ENCODE data around the gene TM4SF18. TPM values are rescaled to one million over a fixed set of nuclear protein-coding genes. Genes with fewer than 3 reads are reported as not detected.

Gene TM4SF18
- total RNA-seq, 1 experiment from 2014 or later = 0.34 TPM

DNA sequence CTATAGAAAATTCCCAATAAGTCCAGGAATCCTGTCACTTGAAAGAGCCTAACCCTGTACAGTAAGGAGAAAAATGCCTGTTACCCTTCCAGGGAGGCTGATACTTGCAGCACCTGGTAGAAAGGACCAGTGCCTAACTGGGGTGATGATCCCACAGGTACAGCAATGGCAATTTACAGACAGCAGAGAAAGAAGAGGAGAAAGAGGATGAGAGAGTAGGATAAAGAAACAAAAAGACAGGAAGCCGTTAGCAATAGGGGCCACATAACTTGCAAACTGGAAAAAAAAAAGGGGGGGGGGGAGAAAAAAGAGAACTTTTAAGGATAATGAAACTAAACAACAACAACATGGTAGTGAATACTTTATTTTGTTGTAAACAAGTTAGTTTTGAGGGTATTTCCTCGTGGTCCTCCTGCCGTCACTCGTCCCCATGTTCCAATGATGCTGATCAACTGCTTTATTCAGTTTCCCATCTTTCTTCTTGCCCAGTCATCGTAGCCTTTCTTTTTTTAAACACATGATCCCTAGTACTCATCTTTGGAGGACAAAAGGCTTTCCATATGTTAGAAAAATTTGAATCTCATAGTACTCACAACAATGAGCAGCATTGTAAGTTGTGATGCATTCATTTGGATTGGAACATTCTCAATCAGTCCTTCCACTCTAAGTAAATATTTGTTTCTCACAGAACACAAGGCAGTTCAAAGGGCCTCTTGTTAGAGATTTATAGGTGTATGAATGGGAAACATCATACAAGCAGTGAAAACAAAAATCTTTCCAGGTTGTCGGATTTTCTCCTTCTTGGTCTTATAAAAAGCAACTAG lies 35.5 kb upstream of the TM4SF18 start:
- Histone ChIP-seq H3K9me2 (ENCODE audit: insufficient read depth) (no peaks in the 10 kb centered on the region), H3K4me3 (replicated peaks in 1 of 2; ENCODE audit: low read depth in 1 of 2, low read length in 2 of 2) (no peak overlapping the region), H3K4me1 (ENCODE audit: control insufficient read depth in 1 of 2, insufficient read depth in 2 of 2, low read length in 2 of 2) (peaks cover 15 to 63% of the 10 kb centered on the region in 2 experiments), H3K27me3 (ENCODE audit: insufficient read depth, low read length) (no peaks in the 10 kb centered on the region), H3K79me2 (ENCODE audit: insufficient read depth, low read length) (no peaks in the 10 kb centered on the region), H2AFZ (ENCODE audit: low read depth, low read length, poor library complexity, severe bottlenecking) (peak overlapping the region; percentile 37), H3K27ac (ENCODE audit: low read depth, low read length) (no peak overlapping the region), H3K36me3 (ENCODE audit: control insufficient read depth in 1 of 2, insufficient read depth in 2 of 2, low read length in 2 of 2) (no peaks in the 10 kb centered on the region), H3K9ac (ENCODE audit: low read length) (no peak overlapping the region), H4K20me1 (ENCODE audit: insufficient read depth) (no peaks in the 10 kb centered on the region), H3K9me3 (ENCODE audit: control insufficient read depth in 1 of 2, insufficient read depth in 1 of 2, low read depth in 1 of 2, low read length in 2 of 2) (no peaks in the 10 kb centered on the region), H3K4me2 (ENCODE audit: low read length) (peak overlapping the region; percentile 2; the same call in 1 of the 2 replicates)
- 0 out of 2 replicates have a peak, but pooled peaks have one; percentile 3 for ATAC-seq
- intact Hi-C loops (cut with micrococcal nuclease) = no loop called here
- ChIA-PET POLR2A (no interaction called here), CTCF (no interaction called here), RAD21 (ENCODE audit: low non-redundant PET in 1 of 2, low total read pairs in 2 of 2, uncharacterized antibody in 2 of 2, unreplicated experiment in 2 of 2) (no interaction called here)
- no TSS peak for BruUV-seq (replicated peaks)
- TF ChIP-seq CBX3 (IDR thresholded peaks at IDR 0.05; ENCODE audit: low read depth) (no peak), POLR2AphosphoS5 (IDR thresholded peaks at IDR 0.05; ENCODE audit: low read depth, low read length) (no peak), ZNF274 (IDR thresholded peaks at IDR 0.05; ENCODE audit: low read depth, low read length) (no peak), SIN3A (IDR thresholded peaks at IDR 0.05; ENCODE audit: low read depth) (no peak), RAD21 (IDR thresholded peaks at IDR 0.05; ENCODE audit: low read depth) (no peak), JUND (IDR thresholded peaks at IDR 0.05) (no peak), ELF1 (IDR thresholded peaks at IDR 0.05; ENCODE audit: borderline replicate concordance, low read depth) (no peak), YY1 (IDR thresholded peaks at IDR 0.05; ENCODE audit: extremely low read depth, insufficient replicate concordance, low read depth, low read length) (no peak), CEBPB (IDR thresholded peaks at IDR 0.05; ENCODE audit: low read depth) (no peak), FOSL1 (IDR thresholded peaks at IDR 0.05; ENCODE audit: low read depth) (no peak), REST (IDR thresholded peaks at IDR 0.05; ENCODE audit: low read depth) (no peak), EZH2phosphoT487 (IDR thresholded peaks at IDR 0.05; ENCODE audit: borderline replicate concordance) (no peak), EGR1 (IDR thresholded peaks at IDR 0.05; ENCODE audit: low read depth) (no peak), SP1 (IDR thresholded peaks at IDR 0.05; ENCODE audit: low read depth) (no peak), ZFX (IDR thresholded peaks at IDR 0.05) (no peak), POLR2A (IDR thresholded peaks at IDR 0.05; ENCODE audit: borderline replicate concordance, extremely low read depth, insufficient read depth, insufficient read length) (no peak)
- TF ChIP-seq, protein P1, sequence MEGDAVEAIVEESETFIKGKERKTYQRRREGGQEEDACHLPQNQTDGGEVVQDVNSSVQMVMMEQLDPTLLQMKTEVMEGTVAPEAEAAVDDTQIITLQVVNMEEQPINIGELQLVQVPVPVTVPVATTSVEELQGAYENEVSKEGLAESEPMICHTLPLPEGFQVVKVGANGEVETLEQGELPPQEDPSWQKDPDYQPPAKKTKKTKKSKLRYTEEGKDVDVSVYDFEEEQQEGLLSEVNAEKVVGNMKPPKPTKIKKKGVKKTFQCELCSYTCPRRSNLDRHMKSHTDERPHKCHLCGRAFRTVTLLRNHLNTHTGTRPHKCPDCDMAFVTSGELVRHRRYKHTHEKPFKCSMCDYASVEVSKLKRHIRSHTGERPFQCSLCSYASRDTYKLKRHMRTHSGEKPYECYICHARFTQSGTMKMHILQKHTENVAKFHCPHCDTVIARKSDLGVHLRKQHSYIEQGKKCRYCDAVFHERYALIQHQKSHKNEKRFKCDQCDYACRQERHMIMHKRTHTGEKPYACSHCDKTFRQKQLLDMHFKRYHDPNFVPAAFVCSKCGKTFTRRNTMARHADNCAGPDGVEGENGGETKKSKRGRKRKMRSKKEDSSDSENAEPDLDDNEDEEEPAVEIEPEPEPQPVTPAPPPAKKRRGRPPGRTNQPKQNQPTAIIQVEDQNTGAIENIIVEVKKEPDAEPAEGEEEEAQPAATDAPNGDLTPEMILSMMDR (IDR thresholded peaks at IDR 0.05 in 2 of 3, conservative IDR thresholded peaks at IDR 0.05 in 1 of 3; ENCODE audit: borderline replicate concordance in 1 of 3, insufficient read depth in 1 of 3, low read depth in 2 of 3, low read length in 2 of 3) = no peak
- TF ChIP-seq, protein P2, sequence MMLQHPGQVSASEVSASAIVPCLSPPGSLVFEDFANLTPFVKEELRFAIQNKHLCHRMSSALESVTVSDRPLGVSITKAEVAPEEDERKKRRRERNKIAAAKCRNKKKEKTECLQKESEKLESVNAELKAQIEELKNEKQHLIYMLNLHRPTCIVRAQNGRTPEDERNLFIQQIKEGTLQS (IDR thresholded peaks at IDR 0.05) = no peak
- TF ChIP-seq, protein P3, sequence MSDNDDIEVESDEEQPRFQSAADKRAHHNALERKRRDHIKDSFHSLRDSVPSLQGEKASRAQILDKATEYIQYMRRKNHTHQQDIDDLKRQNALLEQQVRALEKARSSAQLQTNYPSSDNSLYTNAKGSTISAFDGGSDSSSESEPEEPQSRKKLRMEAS (IDR thresholded peaks at IDR 0.05) = no peak
- no peak for DNase-seq (ENCODE audit: low read depth, low spot score)

All from HCT116 (cell line).